ENCODE data around the gene SLC39A6. TPM values are rescaled to one million over a fixed set of nuclear protein-coding genes. Genes with fewer than 3 reads are reported as not detected.
"Not testable (repeated sequence)": the region's sequence is repeated elsewhere in the genome, so short reads cannot be mapped to it uniquely, and the experiment has no call there.

The SLC39A6 gene
- total RNA-seq, 2 donors from 2014 or later = 25.7 to 34.1 TPM

GRCh38 chr18:36075862-36076587 is 53.1 kb downstream of the SLC39A6 start:
- Mint-ChIP-seq H3K4me3 (no peak overlapping the region), H3K9me3 (peaks cover 34% of the 10 kb centered on the region), H3K4me1 (no peaks in the 10 kb centered on the region), H3K27ac (no peak overlapping the region), H3K36me3 (ENCODE audit: low read depth) (no peaks in the 10 kb centered on the region), H3K27me3 (ENCODE audit: insufficient read depth) (no peaks in the 10 kb centered on the region)
- TF ChIP-seq, protein P1, sequence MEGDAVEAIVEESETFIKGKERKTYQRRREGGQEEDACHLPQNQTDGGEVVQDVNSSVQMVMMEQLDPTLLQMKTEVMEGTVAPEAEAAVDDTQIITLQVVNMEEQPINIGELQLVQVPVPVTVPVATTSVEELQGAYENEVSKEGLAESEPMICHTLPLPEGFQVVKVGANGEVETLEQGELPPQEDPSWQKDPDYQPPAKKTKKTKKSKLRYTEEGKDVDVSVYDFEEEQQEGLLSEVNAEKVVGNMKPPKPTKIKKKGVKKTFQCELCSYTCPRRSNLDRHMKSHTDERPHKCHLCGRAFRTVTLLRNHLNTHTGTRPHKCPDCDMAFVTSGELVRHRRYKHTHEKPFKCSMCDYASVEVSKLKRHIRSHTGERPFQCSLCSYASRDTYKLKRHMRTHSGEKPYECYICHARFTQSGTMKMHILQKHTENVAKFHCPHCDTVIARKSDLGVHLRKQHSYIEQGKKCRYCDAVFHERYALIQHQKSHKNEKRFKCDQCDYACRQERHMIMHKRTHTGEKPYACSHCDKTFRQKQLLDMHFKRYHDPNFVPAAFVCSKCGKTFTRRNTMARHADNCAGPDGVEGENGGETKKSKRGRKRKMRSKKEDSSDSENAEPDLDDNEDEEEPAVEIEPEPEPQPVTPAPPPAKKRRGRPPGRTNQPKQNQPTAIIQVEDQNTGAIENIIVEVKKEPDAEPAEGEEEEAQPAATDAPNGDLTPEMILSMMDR (conservative IDR thresholded peaks at IDR 0.05) = no peak
- Histone ChIP-seq H3K9me3 (ENCODE audit: control insufficient read depth, low read length) (peaks cover 19% of the 10 kb centered on the region), H3K27ac (ENCODE audit: low read depth, low read length) (no peak overlapping the region), H3K9ac (ENCODE audit: extremely low read depth, low read length, poor library complexity, severe bottlenecking) (no peak overlapping the region), H3K27me3 (ENCODE audit: control insufficient read depth, insufficient read depth, low read length, poor library complexity, severe bottlenecking) (no peaks in the 10 kb centered on the region), H3K36me3 (ENCODE audit: control insufficient read depth, insufficient read depth, low read length) (no peaks in the 10 kb centered on the region), H3K4me1 (ENCODE audit: control insufficient read depth, insufficient read depth, low read length) (no peaks in the 10 kb centered on the region), H3K4me3 (ENCODE audit: low read length) (no peak overlapping the region)
- no peak for DNase-seq
- 92 to 95% methylated on average over 6 of the region's 6 CpGs for WGBS, 2 experiments (ENCODE audit: insufficient coverage in 1 of 2, insufficient read length in 1 of 2)

GRCh38 chr18:36074435-36074834 is 54.7 kb downstream of the SLC39A6 start:
- H3K27ac Mint-ChIP-seq = no peak overlapping the region
- Histone ChIP-seq H3K4me1 (ENCODE audit: control insufficient read depth, insufficient read depth, low read length) (no peaks in the 10 kb centered on the region), H3K27me3 (ENCODE audit: control insufficient read depth, insufficient read depth, low read length, poor library complexity, severe bottlenecking) (no peaks in the 10 kb centered on the region), H3K36me3 (ENCODE audit: control insufficient read depth, insufficient read depth, low read length) (no peaks in the 10 kb centered on the region), H3K9ac (ENCODE audit: extremely low read depth, low read length, poor library complexity, severe bottlenecking) (no peak overlapping the region), H3K4me3 (ENCODE audit: low read length) (no peak overlapping the region), H3K9me3 (ENCODE audit: control insufficient read depth, low read length) (peaks cover 3% of the 10 kb centered on the region), H3K27ac (ENCODE audit: low read depth, low read length) (no peak overlapping the region)
- WGBS, 2 experiments (ENCODE audit: insufficient coverage in 1 of 2, insufficient read length in 1 of 2) = 96 to 100% methylated on average over 2 to 4 of the region's 4 CpGs
- H3K4me3 Mint-ChIP-seq = no peak overlapping the region
- H3K4me1 Mint-ChIP-seq = no peaks in the 10 kb centered on the region
- no peak for DNase-seq
- TF ChIP-seq, protein P1 (conservative IDR thresholded peaks at IDR 0.05) = no peak
- H3K27me3 Mint-ChIP-seq (ENCODE audit: insufficient read depth) = peaks cover 6% of the 10 kb centered on the region
- H3K36me3 Mint-ChIP-seq (ENCODE audit: low read depth) = no peaks in the 10 kb centered on the region
- peaks cover 19% of the 10 kb centered on the region for H3K9me3 Mint-ChIP-seq

DNA sequence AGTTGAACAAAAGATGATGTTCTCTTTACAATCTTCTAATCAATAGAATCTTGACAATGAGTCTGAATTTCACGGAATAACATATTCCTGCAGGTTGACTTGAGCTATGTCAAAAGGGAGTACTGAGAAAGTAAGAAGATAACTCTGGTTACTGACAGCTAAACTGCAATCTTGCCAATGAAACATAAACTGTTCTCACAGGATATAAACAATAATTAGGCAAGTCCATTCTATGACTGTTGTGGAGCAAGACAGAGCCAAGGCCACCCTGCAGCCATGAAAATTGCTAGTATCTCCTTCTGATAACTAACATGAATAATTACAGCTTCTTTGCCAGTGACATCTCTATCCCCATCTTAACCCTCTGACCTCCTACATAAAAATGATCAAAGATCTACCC is 55.5 kb downstream of the SLC39A6 start:
- TF ChIP-seq, protein P1 (conservative IDR thresholded peaks at IDR 0.05) = no peak
- Mint-ChIP-seq H3K36me3 (ENCODE audit: low read depth) (no peaks in the 10 kb centered on the region), H3K4me3 (no peak overlapping the region), H3K27me3 (ENCODE audit: insufficient read depth) (peaks cover 6% of the 10 kb centered on the region), H3K9me3 (peaks cover 12% of the 10 kb centered on the region), H3K27ac (no peak overlapping the region), H3K4me1 (no peaks in the 10 kb centered on the region)
- no peak for DNase-seq
- no peak overlapping the region for H3K9ac ChIP-seq (ENCODE audit: extremely low read depth, low read length, poor library complexity, severe bottlenecking)
- no peaks in the 10 kb centered on the region for H3K27me3 ChIP-seq (ENCODE audit: control insufficient read depth, insufficient read depth, low read length, poor library complexity, severe bottlenecking)
- no peaks in the 10 kb centered on the region for H3K36me3 ChIP-seq (ENCODE audit: control insufficient read depth, insufficient read depth, low read length)
- H3K4me3 ChIP-seq (ENCODE audit: low read length) = no peak overlapping the region
- no peaks in the 10 kb centered on the region for H3K4me1 ChIP-seq (ENCODE audit: control insufficient read depth, insufficient read depth, low read length)
- 86 to 100% methylated on average over 1 of the region's 1 CpG for WGBS, 2 experiments (ENCODE audit: insufficient coverage in 1 of 2, insufficient read length in 1 of 2)
- no peak overlapping the region for H3K27ac ChIP-seq (ENCODE audit: low read depth, low read length)
- H3K9me3 ChIP-seq (ENCODE audit: control insufficient read depth, low read length) = no peaks in the 10 kb centered on the region

DNA sequence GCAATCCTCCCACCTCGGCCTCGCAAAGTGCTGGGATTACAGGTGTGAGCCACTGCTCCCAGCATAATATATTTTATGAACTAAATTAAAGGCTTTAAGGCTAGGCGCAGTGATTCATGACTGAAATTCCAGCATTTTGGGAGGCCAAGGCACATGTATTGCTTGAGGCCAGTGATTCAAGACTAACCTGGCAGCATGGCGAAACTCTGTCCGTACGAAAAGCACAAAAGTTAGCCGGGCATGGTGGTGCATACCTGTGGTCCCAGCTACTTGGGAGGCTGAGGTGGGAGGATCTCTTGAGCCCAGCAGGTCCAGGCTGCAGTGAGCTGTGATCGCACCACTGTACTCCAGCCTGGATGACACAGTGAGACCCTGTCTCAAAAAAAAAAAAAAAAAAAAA is 56.7 kb downstream of the SLC39A6 start:
- H3K4me1 Mint-ChIP-seq; H3K9me3 Mint-ChIP-seq; H3K4me3 Mint-ChIP-seq; H3K9ac ChIP-seq (ENCODE audit: extremely low read depth, low read length, poor library complexity, severe bottlenecking); DNase-seq; H3K36me3 Mint-ChIP-seq (ENCODE audit: low read depth); H3K27me3 Mint-ChIP-seq (ENCODE audit: insufficient read depth); H3K27ac Mint-ChIP-seq; H3K9me3 ChIP-seq (ENCODE audit: control insufficient read depth, low read length); H3K4me1 ChIP-seq (ENCODE audit: control insufficient read depth, insufficient read depth, low read length); H3K36me3 ChIP-seq (ENCODE audit: control insufficient read depth, insufficient read depth, low read length); H3K27ac ChIP-seq (ENCODE audit: low read depth, low read length); H3K27me3 ChIP-seq (ENCODE audit: control insufficient read depth, insufficient read depth, low read length, poor library complexity, severe bottlenecking); H3K4me3 ChIP-seq (ENCODE audit: low read length): not testable (repeated sequence)
- 96% methylated on average over 5 to 7 of the region's 8 CpGs for WGBS, 2 experiments (ENCODE audit: insufficient coverage in 1 of 2, insufficient read length in 1 of 2)
